ENCODE results near the gene GARIN3. TPM values are rescaled to one million over a fixed set of nuclear protein-coding genes. Genes with fewer than 3 reads are reported as not detected.

GARIN3 gene
- total and polyA plus RNA-seq, 9 of the 15 experiments (the other 6 are each of a cell fraction or from before 2014, with no cell fraction given): not detected

DNA sequence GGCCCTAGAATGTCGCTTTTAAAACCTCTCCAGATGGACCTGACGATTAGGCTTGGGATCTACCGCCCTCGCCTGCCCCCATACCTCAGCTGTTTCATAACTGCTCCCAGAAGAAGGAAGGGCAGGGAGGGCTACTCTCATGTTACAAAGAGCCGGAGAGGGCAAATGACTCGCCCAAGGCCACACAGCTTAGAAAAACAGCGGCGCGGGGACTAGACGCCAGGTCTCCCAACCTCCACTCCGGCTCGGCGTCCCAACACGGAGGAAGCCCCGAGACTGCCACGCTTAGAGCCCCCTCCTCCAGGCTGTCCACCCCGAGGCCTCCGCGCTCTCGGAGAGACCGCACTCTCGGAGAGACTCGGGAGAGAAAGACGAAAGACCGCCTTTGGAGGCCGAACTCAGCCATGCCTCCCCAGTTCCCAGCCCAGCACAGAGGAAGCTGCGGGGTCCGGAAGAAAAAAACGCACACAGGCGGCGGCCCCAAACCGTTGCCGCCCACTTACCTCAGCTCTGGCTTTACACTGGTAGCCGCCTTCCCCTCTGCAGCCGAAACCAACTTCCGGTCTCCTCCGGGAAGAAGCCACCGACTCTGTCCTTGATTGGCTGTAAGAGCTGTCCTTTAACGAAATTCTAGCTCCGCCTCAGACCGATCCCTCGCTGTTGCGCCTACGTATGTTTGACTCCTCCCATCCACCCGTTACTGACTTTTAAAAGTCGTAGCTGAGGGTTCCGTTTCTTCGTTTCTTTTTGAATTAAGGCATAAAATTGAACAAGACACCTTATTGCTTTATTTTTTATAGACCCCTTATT lies 23.5 kb downstream of the GARIN3 start, which contains the start of gene MED7 (continued):
- TF ChIP-seq, protein P1, sequence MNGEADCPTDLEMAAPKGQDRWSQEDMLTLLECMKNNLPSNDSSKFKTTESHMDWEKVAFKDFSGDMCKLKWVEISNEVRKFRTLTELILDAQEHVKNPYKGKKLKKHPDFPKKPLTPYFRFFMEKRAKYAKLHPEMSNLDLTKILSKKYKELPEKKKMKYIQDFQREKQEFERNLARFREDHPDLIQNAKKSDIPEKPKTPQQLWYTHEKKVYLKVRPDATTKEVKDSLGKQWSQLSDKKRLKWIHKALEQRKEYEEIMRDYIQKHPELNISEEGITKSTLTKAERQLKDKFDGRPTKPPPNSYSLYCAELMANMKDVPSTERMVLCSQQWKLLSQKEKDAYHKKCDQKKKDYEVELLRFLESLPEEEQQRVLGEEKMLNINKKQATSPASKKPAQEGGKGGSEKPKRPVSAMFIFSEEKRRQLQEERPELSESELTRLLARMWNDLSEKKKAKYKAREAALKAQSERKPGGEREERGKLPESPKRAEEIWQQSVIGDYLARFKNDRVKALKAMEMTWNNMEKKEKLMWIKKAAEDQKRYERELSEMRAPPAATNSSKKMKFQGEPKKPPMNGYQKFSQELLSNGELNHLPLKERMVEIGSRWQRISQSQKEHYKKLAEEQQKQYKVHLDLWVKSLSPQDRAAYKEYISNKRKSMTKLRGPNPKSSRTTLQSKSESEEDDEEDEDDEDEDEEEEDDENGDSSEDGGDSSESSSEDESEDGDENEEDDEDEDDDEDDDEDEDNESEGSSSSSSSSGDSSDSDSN (IDR thresholded peaks at IDR 0.05; ENCODE audit: borderline replicate concordance in 1 of 2, low read depth in 2 of 2, low read length in 2 of 2): 0 out of 4 replicates have a peak, but pooled peaks of 1 of the 2 experiments have one; percentile 49
- TF ChIP-seq KDM4B (IDR thresholded peaks at IDR 0.05; ENCODE audit: borderline replicate concordance in 2 of 2, low read depth in 1 of 2) (peak in 1 of 2 experiments; percentile 71; a peak in 1 of 4 replicates), CREB1 (IDR thresholded peaks at IDR 0.05) (peak; percentile 76), CREB1 (CRISPR knock-in tag; IDR thresholded peaks at IDR 0.05) (0 out of 2 replicates have a peak, but pooled peaks have one; percentile 31), KDM5B (IDR thresholded peaks at IDR 0.05; ENCODE audit: insufficient replicate concordance, low read depth, low read length) (peak; percentile 64), SPI1 (IDR thresholded peaks at IDR 0.05; ENCODE audit: borderline replicate concordance, low read depth, low read length) (0 out of 2 replicates have a peak, but pooled peaks have one; percentile 15)
- TF ChIP-seq, protein P2, sequence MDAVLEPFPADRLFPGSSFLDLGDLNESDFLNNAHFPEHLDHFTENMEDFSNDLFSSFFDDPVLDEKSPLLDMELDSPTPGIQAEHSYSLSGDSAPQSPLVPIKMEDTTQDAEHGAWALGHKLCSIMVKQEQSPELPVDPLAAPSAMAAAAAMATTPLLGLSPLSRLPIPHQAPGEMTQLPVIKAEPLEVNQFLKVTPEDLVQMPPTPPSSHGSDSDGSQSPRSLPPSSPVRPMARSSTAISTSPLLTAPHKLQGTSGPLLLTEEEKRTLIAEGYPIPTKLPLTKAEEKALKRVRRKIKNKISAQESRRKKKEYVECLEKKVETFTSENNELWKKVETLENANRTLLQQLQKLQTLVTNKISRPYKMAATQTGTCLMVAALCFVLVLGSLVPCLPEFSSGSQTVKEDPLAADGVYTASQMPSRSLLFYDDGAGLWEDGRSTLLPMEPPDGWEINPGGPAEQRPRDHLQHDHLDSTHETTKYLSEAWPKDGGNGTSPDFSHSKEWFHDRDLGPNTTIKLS (IDR thresholded peaks at IDR 0.05; ENCODE audit: borderline replicate concordance, low read depth): peak; percentile 58; the same call in 1 of the 2 replicates
- TF ChIP-seq, protein P3, sequence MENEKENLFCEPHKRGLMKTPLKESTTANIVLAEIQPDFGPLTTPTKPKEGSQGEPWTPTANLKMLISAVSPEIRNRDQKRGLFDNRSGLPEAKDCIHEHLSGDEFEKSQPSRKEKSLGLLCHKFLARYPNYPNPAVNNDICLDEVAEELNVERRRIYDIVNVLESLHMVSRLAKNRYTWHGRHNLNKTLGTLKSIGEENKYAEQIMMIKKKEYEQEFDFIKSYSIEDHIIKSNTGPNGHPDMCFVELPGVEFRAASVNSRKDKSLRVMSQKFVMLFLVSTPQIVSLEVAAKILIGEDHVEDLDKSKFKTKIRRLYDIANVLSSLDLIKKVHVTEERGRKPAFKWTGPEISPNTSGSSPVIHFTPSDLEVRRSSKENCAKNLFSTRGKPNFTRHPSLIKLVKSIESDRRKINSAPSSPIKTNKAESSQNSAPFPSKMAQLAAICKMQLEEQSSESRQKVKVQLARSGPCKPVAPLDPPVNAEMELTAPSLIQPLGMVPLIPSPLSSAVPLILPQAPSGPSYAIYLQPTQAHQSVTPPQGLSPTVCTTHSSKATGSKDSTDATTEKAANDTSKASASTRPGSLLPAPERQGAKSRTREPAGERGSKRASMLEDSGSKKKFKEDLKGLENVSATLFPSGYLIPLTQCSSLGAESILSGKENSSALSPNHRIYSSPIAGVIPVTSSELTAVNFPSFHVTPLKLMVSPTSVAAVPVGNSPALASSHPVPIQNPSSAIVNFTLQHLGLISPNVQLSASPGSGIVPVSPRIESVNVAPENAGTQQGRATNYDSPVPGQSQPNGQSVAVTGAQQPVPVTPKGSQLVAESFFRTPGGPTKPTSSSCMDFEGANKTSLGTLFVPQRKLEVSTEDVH (IDR thresholded peaks at IDR 0.05; ENCODE audit: low read depth, partially characterized antibody): peak; percentile 48
- TF ChIP-seq, protein P4, sequence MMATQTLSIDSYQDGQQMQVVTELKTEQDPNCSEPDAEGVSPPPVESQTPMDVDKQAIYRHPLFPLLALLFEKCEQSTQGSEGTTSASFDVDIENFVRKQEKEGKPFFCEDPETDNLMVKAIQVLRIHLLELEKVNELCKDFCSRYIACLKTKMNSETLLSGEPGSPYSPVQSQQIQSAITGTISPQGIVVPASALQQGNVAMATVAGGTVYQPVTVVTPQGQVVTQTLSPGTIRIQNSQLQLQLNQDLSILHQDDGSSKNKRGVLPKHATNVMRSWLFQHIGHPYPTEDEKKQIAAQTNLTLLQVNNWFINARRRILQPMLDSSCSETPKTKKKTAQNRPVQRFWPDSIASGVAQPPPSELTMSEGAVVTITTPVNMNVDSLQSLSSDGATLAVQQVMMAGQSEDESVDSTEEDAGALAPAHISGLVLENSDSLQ (IDR thresholded peaks at IDR 0.05): peak; percentile 99
